HG03097 (cell line): Measurements from ENCODE around the gene UBAC1.
A peak's percentile ranks its signal among the peaks of the same experiment; 100 is the strongest.

Experiments
- ATAC-seq: cut with Tn5 transposase; IDR thresholded peaks from one replicate; pipeline ENCODE4 v1.9.1; 2021; ENCODE audit not compliant: unreplicated experiment, low FRiP score

Gene UBAC1

DNA sequence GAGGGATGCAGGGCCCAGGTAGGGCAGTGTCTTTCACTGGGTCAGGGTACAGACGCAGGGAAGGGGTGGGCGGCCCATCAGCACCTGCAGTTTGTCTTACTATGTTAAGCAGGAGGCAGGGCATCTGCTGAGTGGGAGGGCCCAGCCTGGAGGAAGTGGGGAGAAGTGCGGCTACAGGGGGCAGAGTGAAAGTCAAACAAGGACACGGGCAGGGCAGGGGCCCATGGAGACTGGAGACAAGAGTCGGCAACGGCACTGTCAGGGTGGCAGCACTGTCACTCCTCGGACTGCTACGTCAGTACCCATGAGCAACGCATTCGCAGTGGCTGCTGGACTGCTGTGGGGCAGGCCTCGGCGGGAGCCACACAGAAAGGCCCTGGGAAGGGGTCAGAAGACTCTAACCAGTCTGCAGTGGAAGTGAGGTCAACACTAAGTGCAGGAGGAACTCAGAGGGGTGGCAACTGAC lies 73.6 kb downstream of the UBAC1 start:
- ATAC-seq: peak; percentile 56

DNA sequence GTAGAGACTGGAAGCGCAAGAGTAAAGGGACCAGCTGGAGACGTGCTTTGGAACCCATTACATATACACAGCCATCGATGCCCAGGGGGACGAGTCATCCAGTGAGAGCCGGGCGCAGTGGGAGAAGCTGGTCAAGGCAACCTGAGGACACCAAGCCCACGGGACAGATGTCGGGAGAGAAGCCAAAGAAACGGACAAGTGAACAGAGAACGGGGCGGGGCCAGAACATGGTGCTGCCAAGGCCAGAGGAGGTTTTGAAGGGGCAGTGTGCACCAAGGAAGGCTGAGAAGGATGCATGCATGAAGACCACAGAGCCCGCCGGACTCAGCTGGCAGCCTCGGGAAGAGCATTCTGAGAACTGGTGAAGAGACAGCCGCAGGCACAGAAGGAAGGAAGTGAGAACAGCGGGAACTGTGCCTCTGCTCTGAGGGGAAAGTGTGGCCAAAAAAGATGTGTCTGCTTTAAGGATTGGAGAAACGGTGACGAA lies 74.1 kb downstream of the UBAC1 start:
- no peak for ATAC-seq

DNA sequence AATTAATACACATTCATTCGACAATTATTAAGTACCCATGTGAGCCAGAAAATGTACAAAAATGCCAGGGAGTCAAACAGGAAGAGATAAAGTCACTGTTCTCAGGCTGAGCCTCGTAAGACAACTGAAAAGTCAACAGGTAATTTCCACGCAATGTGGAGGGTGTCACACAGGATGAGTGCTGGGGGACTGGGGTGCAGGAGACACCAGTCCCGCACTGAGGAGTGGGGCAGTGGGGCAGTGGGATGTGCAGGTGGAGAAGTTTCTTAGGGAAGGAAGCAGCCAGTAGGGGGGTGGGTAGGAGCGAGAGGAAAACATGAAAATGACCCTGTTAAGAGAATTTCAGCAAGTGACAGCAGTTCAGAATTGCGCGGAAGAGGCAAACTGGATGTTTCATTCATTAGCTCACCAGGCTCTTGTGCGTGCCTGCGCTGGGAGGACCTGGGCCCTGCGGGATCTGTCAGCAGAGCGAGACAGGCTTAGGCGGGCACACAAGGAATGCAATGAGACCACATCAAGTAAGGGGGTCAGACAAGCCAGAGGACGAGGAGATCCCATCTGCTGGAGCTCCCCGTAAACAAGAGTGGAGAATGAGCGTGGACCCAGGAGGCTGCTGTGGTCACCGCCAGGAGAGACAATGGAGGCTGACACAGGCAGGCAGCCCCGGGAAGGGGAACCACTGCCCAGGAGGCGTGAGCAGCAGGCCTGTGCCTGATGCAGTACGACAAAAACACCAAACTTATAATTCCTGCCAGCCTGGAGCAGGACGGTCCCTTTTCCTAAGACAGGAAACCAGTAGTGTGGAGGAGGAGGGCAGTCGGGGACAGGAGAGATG lies 74.8 kb downstream of the UBAC1 start:
- ATAC-seq: no peak

DNA sequence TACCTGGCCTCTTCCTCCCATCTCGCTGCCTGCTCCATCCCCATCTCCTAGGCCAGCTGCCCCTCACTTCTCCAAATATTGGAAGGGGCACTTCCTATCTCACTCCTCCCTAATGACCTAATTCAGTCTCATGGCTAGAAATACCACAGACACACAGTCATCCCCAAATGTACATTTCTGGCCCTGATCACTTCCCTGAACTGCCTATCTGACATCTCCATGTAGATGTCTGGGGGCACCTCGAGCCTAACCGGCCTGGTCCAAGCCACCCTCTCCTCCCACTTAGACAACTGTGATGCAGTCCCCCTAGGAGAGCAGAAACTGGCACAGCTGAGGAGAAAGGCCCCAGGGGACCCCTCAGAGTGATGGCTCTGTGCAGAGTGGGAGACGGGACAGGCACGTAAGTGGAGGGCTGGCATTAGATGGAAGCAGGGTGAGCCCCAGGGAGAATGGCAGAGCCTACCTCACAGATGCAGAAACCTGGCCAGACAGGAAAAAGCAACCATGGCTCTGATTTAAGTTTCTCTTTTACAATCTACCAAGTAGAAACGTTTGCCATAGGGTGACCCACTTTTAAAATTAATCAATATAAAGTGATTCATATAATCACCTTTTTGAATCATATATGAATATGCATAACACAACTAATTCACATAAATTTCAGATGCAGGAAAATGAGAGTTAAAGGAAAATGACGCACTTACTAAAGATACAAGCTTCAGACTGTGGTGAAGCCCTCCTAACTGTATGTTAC lies 75.9 kb downstream of the UBAC1 start:
- no peak for ATAC-seq

DNA sequence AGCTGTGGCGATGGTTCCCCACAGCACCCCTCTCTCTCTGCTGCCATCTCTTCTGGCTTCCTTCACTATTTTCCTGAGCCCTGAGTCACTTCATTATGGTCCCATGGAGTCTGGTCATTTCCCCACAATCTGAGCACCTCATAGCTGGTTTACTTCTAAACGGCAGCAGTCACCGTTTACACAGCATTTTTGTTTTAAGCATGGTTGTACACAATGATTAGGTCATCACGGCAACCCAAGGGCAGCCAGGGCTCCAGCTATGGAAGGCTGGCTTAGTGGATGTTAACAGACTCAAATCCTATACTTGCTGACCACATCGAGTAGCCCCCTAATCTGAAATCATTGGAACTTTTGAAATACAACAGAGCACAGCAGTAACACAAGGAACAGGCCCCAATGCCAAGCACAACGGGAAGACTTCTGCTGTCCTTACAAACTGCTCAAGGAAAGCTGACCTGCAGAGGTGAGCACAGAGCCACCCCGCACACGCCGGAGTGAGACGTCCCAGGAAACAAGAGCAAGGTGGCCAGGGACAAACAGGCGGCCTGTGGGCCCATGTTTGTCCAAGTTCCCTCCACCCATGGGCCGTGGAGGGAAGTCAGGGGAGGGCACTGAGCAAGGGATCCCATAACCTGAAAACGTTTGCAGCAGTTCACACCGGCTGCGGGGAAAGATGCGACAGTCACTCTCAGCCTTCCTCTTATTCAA lies 76.7 kb downstream of the UBAC1 start:
- ATAC-seq: no peak

DNA sequence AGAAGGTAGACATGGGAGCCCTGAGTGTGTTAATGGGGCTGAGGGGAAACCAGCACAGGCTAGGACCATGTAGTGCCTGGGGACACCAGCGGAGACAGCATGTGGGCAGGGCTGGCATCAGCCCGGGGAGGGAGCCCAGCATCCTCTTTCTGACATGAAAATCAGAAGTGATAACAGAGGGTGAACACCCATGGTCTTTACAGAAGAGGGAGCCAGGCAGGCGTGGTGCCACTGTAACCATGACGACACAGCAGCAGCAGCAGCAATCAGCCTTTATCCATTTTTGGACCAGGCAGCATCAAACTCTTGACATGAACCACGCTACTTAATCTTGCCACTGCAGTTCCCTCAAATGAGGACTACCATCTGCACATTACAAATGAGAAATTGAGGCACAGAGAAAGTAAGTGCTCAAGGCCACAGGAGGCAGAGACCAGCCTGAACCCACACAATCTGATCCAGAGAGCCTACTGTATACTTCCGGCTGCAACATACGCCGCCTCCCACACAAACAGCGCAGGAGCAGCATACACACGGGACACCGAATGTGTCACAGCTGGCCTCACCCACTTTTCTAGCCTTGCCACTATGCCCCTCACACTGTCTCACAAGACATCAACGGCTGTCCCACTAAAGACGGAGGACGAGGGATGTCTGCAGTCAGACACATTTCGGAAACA lies 77.6 kb downstream of the UBAC1 start:
- ATAC-seq: no peak
